ENCODE results near the gene HMCN2.

The HMCN2 gene, protein sequence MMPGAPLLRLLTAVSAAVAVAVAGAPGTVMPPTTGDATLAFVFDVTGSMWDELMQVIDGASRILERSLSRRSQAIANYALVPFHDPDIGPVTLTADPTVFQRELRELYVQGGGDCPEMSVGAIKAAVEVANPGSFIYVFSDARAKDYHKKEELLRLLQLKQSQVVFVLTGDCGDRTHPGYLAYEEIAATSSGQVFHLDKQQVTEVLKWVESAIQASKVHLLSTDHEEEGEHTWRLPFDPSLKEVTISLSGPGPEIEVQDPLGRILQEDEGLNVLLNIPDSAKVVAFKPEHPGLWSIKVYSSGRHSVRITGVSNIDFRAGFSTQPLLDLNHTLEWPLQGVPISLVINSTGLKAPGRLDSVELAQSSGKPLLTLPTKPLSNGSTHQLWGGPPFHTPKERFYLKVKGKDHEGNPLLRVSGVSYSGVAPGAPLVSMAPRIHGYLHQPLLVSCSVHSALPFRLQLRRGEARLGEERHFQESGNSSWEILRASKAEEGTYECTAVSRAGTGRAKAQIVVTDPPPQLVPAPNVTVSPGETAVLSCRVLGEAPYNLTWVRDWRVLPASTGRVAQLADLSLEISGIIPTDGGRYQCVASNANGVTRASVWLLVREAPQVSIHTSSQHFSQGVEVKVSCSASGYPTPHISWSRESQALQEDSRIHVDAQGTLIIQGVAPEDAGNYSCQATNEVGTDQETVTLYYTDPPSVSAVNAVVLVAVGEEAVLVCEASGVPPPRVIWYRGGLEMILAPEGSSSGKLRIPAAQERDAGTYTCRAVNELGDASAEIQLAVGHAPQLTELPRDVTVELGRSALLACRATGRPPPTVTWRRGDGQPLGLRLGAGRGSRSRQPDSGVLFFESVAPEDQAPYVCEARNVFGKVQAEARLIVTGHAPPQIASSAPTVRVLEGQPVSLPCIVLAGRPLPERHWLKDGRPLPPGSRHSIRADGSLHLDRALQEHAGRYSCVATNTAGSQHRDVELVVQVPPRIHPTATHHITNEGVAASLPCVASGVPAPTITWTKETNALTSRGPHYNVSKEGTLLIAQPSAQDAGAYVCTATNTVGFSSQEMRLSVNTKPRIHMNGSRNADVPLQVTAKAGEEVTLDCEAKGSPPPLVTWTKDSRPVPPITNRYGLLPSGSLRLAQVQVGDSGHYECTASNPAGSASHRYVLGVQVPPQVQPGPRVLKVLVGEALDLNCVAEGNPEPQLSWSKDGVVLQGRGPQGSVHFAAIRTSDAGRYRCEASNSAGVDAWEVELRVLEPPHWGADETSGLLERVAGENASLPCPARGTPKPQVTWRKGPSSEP (N-terminal part only)

DNA sequence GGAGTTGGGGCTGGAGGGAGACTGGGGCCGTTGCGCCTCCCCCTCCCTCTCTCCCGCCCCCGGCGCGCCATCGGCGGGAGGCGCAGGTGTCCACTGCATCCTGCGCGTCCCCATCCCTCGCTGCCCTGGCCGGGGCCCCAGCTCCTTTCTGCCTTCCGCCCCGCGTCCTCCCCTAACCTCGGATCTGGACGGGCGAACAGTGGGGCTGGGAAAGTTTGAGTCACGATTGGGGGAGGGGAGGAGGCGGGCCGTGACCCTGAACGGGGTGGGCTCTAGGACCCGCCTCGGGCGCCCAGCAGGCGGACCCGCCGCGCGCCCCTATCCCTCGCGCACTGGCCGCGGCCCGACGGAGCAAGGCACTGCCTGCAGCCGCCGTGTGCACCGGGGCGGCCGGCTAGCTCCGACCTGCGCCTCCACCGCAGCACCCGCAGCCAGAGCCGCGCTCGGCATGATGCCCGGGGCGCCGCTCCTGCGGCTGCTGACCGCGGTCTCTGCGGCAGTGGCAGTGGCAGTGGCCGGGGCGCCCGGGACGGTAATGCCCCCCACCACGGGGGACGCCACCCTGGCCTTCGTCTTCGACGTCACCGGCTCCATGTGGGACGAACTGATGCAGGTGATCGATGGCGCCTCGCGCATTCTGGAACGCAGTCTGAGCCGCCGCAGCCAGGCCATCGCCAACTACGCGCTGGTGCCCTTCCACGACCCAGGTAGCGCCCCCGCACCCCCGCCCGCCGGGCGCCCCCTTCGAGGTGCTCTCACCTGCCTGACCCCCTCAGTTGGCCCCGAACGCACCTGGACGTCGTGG is at the start of gene HMCN2:
Gene HMCN2 (plus strand): TSS at position 330 of the 805 bp plus-strand sequence. CDS start 119 bp downstream, at position 449.
- DNase-seq (ENCODE audit: low spot score in 2 of 2) = peak in 1 of 2 experiments; percentile 41
- Histone ChIP-seq H3K36me3 (replicated peaks) (no peaks in the 10 kb centered on the region), H3K27me3 (ENCODE audit: low read depth) (peaks cover 56% of the 10 kb centered on the region), H3K4me3 (peak within 1 kb of the TSS; percentile 8; the same call in 1 of the 2 replicates), H3K4me1 (no peaks in the 10 kb centered on the region), H3K9me3 (no peaks in the 10 kb centered on the region)
- in situ Hi-C loops (cut with MboI; ENCODE audit: low sequenced_read_pairs) = no loop called here

DNA sequence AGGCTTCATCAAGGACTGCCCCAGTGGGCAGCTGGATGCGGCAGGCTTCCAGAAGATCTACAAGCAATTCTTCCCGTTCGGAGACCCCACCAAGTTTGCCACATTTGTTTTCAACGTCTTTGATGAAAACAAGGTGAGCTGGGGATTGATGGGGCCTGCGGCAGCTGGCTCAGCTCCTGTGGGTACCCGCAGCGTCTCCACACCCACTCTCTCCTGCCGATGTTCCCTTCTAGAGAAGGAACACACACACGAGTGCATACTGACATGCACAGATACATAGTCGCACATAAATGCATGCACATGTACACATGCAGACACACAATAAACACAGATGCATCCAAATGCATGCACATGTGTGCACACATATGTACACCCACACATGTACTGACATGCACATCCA is 47.7 kb upstream of the HMCN2 start:
- DNase-seq (ENCODE audit: low spot score in 2 of 2) = no peak
- H3K4me1 ChIP-seq = no peaks in the 10 kb centered on the region
- no peaks in the 10 kb centered on the region for H3K27me3 ChIP-seq (ENCODE audit: low read depth)
- no peaks in the 10 kb centered on the region for H3K9me3 ChIP-seq
- in situ Hi-C loops (cut with MboI; ENCODE audit: low sequenced_read_pairs) = no loop called here
- H3K4me3 ChIP-seq = no peak overlapping the region
- peaks cover 5% of the 10 kb centered on the region for H3K36me3 ChIP-seq (replicated peaks)

DNA sequence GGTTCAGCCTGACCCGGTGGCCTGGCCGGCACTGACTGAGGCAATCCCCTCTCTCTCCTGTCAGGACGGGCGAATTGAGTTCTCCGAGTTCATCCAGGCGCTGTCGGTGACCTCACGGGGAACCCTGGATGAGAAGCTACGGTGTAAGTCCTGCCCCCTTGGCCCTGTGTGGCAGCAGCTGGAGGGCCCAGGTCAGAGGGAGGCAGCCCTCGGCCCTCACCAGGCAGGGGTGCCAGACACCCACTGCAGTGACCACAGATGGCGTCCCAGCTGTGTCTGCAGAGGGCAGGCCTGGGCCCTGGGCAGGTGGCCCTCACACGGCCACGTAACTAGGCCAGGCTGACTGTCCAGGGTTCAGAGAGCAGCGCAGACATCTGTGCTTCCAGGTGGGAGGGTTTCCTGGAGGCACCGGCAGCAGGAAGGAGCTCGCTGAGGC is 45.9 kb upstream of the HMCN2 start:
- Histone ChIP-seq H3K4me3 (no peak overlapping the region), H3K36me3 (replicated peaks) (peaks cover 5% of the 10 kb centered on the region), H3K4me1 (no peaks in the 10 kb centered on the region), H3K27me3 (ENCODE audit: low read depth) (no peaks in the 10 kb centered on the region), H3K9me3 (no peaks in the 10 kb centered on the region)
- in situ Hi-C loops (cut with MboI; ENCODE audit: low sequenced_read_pairs) = no loop called here
- no peak for DNase-seq (ENCODE audit: low spot score in 2 of 2)

DNA sequence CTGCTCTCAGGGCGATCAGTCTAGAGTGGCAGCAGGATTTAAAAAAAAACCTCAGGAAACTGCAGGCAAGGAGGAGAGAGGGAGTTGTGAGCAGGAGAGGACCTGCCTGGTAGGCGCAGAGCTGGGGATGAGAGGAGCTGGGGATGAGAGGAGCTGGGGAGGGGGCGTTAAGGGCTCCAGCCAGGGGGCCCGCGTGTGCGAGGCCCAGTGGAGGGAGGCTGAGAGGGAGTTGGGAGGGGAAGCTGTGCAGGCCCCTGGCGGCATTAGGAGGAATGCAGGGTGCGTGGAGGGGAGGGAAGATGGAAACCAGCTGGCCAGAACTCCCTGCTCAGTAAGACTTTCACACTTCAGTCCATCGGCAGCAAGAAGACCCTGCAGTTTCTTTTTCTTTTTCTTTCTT is 45.2 kb upstream of the HMCN2 start:
- H3K4me1 ChIP-seq = no peaks in the 10 kb centered on the region
- in situ Hi-C loops (cut with MboI; ENCODE audit: low sequenced_read_pairs) = no loop called here
- H3K4me3 ChIP-seq = no peak overlapping the region
- no peak for DNase-seq (ENCODE audit: low spot score in 2 of 2)
- H3K27me3 ChIP-seq (ENCODE audit: low read depth) = no peaks in the 10 kb centered on the region
- peaks cover 11% of the 10 kb centered on the region for H3K36me3 ChIP-seq (replicated peaks)
- H3K9me3 ChIP-seq = no peaks in the 10 kb centered on the region

DNA sequence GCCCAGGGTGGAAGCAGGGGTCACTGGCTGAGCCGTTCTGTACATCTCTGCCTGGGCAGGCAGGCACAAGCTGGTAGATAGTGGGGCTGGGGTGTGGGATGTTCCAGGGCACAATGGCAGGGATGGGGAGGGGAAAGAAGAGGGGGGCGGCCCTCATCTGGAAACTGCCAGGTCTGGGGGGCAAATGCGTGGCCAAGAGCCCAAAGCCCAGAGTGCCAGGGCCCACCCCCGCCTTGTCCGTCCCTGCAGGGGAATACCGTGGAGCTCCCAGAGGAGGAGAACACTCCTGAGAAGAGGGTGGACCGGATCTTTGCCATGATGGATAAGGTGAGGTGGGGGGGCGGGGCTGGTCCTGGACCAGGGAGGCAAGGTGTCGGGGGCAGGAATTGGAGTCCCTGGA is 42.7 kb upstream of the HMCN2 start:
- no peak for DNase-seq (ENCODE audit: low spot score in 2 of 2)
- H3K27me3 ChIP-seq (ENCODE audit: low read depth) = no peaks in the 10 kb centered on the region
- no peaks in the 10 kb centered on the region; the same call in 1 of the 2 replicates for H3K9me3 ChIP-seq
- no peaks in the 10 kb centered on the region for H3K4me1 ChIP-seq
- in situ Hi-C loops (cut with MboI; ENCODE audit: low sequenced_read_pairs) = no loop called here
- H3K4me3 ChIP-seq = no peak overlapping the region
- H3K36me3 ChIP-seq (replicated peaks) = peaks cover 26% of the 10 kb centered on the region

DNA sequence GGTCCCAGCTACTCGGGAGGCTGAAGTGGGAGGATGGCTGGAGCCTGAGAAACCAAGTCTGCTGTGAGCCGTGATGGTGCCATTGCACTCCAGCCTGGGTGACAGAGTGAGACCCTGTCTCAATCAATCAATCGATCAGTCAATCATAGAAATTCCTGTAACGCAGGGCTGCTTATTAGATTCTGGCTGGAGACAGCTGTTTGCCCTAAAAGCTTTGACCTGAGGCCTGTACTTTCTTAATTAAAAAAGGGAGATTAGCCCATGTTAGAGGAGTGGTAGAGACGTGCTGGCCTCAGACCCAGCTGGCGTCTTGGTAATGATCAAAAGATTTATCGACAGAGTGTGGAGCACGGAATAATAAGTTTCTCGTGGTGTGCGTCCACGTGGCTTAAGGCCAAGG is 40.5 kb upstream of the HMCN2 start:
- H3K4me1 ChIP-seq = no peaks in the 10 kb centered on the region
- no peaks in the 10 kb centered on the region for H3K27me3 ChIP-seq (ENCODE audit: low read depth)
- peaks cover 29% of the 10 kb centered on the region for H3K36me3 ChIP-seq (replicated peaks)
- in situ Hi-C loops (cut with MboI; ENCODE audit: low sequenced_read_pairs) = no loop called here
- DNase-seq (ENCODE audit: low spot score in 2 of 2) = no peak
- no peak overlapping the region for H3K4me3 ChIP-seq
- no peaks in the 10 kb centered on the region; the same call in 1 of the 2 replicates for H3K9me3 ChIP-seq

DNA sequence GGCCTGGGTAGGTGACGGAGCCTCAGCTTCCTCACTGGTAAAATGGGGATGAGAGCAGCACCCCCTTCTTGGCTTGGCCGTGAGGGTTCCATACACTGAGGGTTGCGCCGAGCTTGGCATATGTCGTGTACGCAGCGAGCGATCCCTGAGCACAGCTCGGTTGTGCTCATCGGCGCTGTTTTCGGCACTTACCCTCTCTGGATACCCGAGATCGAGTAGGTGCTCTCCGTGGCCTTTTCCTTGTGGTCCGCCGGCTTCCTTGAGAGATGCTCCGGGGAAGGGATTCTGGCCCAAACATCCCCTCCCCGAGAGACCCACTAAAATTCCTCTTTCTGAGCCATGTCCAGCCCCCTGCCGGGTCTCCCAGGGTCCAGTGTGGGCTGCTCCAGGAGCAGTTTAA is 40.0 kb upstream of the HMCN2 start:
- Histone ChIP-seq H3K4me1 (no peaks in the 10 kb centered on the region), H3K36me3 (replicated peaks) (peaks cover 29% of the 10 kb centered on the region), H3K4me3 (no peak overlapping the region), H3K9me3 (no peaks in the 10 kb centered on the region; the same call in 1 of the 2 replicates), H3K27me3 (ENCODE audit: low read depth) (no peaks in the 10 kb centered on the region)
- in situ Hi-C loops (cut with MboI; ENCODE audit: low sequenced_read_pairs) = no loop called here
- DNase-seq (ENCODE audit: low spot score in 2 of 2) = no peak

DNA sequence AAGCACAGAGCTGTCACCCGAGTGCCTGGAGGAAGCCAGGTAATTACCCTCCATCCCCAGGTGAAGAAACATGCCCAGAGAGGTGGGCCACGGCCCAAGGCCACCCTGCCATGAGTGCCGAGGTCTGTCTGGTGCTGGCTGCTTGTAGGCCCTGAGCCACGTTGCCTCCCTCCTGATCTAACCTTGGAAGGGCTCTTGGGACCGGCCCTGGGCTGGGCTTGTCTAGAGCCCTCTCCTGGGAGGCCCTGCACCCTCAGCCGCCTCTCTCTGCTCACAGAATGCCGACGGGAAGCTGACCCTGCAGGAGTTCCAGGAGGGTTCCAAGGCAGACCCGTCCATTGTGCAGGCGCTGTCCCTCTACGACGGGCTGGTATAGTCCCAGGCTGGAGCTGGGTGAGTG is 39.4 kb upstream of the HMCN2 start:
- Histone ChIP-seq H3K36me3 (replicated peaks) (peaks cover 29% of the 10 kb centered on the region), H3K4me3 (no peak overlapping the region), H3K4me1 (no peaks in the 10 kb centered on the region), H3K9me3 (no peaks in the 10 kb centered on the region; the same call in 1 of the 2 replicates), H3K27me3 (ENCODE audit: low read depth) (no peaks in the 10 kb centered on the region)
- in situ Hi-C loops (cut with MboI; ENCODE audit: low sequenced_read_pairs) = no loop called here
- DNase-seq (ENCODE audit: low spot score in 2 of 2) = no peak

DNA sequence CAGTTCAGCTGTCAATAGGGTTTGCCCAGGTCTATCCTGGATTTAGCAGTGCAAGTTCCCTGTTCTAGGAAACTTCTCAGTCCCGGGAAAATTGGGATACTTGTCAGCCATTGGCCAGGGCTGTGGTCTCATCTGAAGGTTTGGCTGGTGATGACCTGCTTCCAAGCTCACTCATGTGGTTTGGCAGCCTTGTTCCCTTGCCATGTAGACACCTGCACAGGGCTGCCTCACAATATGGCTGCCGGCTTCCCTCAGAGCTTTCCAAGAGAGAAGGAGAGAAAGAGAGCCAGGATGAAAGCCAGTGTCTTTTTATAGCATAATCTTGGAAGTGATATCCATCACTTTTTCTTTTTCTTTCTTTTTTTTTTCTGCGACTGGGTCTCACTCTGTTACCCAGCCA is 37.7 kb upstream of the HMCN2 start:
- Histone ChIP-seq H3K4me1 (no peaks in the 10 kb centered on the region), H3K4me3 (no peak overlapping the region), H3K27me3 (ENCODE audit: low read depth) (no peaks in the 10 kb centered on the region), H3K36me3 (replicated peaks) (peaks cover 35% of the 10 kb centered on the region), H3K9me3 (no peaks in the 10 kb centered on the region; the same call in 1 of the 2 replicates)
- no peak for DNase-seq (ENCODE audit: low spot score in 2 of 2)
- in situ Hi-C loops (cut with MboI; ENCODE audit: low sequenced_read_pairs) = no loop called here

DNA sequence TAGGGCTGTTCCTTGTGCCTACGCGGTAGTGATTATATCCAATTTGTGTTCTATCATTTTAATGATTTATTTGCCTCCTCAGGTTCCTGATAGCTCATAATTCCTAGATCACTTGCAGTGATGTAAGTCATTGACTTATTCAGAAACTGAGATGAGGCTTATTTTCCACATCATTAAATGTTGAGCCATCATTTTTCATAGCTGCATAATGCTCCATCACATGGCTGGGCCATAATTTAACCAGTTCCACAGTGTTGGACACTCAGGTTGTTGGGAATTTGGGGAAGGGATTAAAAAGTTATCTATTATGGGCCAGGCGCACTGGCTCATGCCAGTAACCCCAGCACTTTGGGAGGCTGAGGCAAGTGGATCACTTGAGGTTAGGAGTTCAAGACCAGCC is 35.8 kb upstream of the HMCN2 start:
- H3K36me3 ChIP-seq (replicated peaks) = peaks cover 43% of the 10 kb centered on the region
- no peaks in the 10 kb centered on the region; the same call in 1 of the 2 replicates for H3K9me3 ChIP-seq
- in situ Hi-C loops (cut with MboI; ENCODE audit: low sequenced_read_pairs) = no loop called here
- no peak for DNase-seq (ENCODE audit: low spot score in 2 of 2)
- no peaks in the 10 kb centered on the region for H3K4me1 ChIP-seq
- H3K4me3 ChIP-seq = no peak overlapping the region
- H3K27me3 ChIP-seq (ENCODE audit: low read depth) = no peaks in the 10 kb centered on the region

DNA sequence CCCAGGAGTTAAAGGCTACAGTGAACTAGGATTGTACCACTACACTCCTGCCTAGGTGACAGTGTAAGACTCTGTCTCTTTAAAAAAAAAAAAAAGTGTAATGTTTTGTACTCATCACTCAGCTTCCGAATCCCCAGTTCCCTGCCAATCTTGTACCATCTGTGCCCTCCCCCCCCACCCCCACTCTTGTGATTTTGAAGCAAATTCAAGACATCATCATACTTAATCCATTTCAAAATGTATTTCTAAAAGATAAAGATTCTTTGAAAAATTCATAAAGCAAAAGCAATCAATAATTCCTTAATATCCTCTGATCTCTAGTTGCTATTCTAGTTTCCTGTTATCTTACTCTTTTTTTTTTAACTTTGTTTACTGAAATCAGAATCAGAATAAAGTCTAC is 34.9 kb upstream of the HMCN2 start:
- Histone ChIP-seq H3K36me3 (replicated peaks) (peaks cover 38% of the 10 kb centered on the region), H3K4me1 (no peaks in the 10 kb centered on the region), H3K4me3 (no peak overlapping the region), H3K9me3 (no peaks in the 10 kb centered on the region; the same call in 1 of the 2 replicates), H3K27me3 (ENCODE audit: low read depth) (no peaks in the 10 kb centered on the region)
- DNase-seq (ENCODE audit: low spot score in 2 of 2) = no peak
- in situ Hi-C loops (cut with MboI; ENCODE audit: low sequenced_read_pairs) = no loop called here

DNA sequence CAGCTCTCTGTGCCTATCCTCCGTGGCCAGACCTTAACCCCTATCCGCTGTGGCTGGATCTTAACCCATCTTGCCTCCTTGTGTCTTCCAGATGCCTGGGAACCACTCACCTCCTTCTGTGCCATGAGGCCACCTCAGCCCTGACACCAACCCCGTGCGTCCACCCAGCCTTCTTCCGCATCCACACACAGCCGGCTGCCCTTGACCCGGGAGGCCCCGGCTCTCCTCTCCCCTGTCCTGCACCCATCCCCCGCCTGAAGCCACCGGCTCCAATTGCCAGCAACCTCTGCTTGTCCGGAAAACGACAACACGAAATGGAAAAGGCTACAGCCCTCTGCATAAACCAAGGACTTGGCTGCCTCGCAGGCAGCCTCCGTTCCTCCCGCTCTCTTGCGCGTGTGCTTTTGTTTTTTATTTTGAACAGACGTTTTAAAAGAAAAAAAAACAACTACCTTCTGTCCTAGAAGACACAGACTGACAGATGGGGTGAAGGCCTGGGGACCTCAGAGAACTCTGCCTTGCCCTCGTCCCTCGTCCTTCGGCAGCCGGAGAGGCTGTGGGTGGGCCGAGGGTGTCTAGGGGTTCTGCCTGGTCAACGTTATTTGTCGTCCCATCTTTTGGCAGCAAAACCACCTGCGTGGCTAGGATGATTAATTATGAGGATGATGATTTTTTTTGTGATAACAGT is 32.5 kb upstream of the HMCN2 start:
- no peak for DNase-seq (ENCODE audit: low spot score in 2 of 2)
- Histone ChIP-seq H3K9me3 (no peaks in the 10 kb centered on the region), H3K4me1 (no peaks in the 10 kb centered on the region), H3K27me3 (ENCODE audit: low read depth) (no peaks in the 10 kb centered on the region), H3K4me3 (no peak overlapping the region), H3K36me3 (replicated peaks) (peaks cover 22% of the 10 kb centered on the region)
- in situ Hi-C loops (cut with MboI; ENCODE audit: low sequenced_read_pairs) = no loop called here
